Lower lobe of right lung (tissue), 2 donors: Measurements from ENCODE around the gene PPL. TPM values are rescaled to one million over a fixed set of nuclear protein-coding genes. Genes with fewer than 3 reads are reported as not detected.

Source experiments
- ATAC-seq, 2 donors: fragments of 200-7000 bp; cut with Tn5 transposase; one replicate each; pipeline ENCODE4 v1.9.1; 2020 to 2022; ENCODE audit warnings: mild to moderate bottlenecking in 2 of 2, moderate library complexity in 2 of 2
- DNase-seq: peaks from one replicate; pipeline ENCODE4 v3.0.0-alpha.2; 2020
- H3K27ac ChIP-seq: fragments of 200-600 bp; one replicate; pipeline ENCODE4 v1.8.0; 2022
- H3K27me3 ChIP-seq: fragments of 200-600 bp; one replicate; pipeline ENCODE4 v1.8.0; 2022; ENCODE audit warnings: low read depth
- H3K36me3 ChIP-seq: fragments of 200-600 bp; one replicate; pipeline ENCODE4 v1.8.0; 2022; ENCODE audit warnings: mild to moderate bottlenecking
- H3K4me1 ChIP-seq: fragments of 200-600 bp; one replicate; pipeline ENCODE4 v1.8.0; 2022
- H3K4me3 ChIP-seq: fragments of 200-600 bp; one replicate; pipeline ENCODE4 v1.8.0; 2022; ENCODE audit warnings: mild to moderate bottlenecking
- H3K9me3 ChIP-seq: fragments of 200-600 bp; one replicate; pipeline ENCODE4 v1.8.0; 2022
- CTCF ChIP-seq: fragments of 200-600 bp; IDR thresholded peaks from one replicate; pipeline ENCODE4 v1.8.0; 2022; ENCODE audit warnings: antibody characterized with exemption, mild to moderate bottlenecking
- intact Hi-C: fragments of 100-400 bp; cut with DNase I; formaldehyde crosslinking; loops from one replicate; pipeline ENCODE4 v1.11.0; 2022
- total RNA-seq: library from RNA; stranded (reverse); fragmentation: NEBNext Ultra II Directional; extraction: Animal tissue kit (Norgen Biotek cat#: 25700); gene quantifications from one replicate; pipeline ENCODE4 v1.2.1, GENCODE V29; 2021
- donor health status: DM: no; HTN: yes; CAD: no; lungs with severe emphysema.

PPL gene
- total RNA-seq, 1 donor from 2014 or later: 60.5 TPM

DNA sequence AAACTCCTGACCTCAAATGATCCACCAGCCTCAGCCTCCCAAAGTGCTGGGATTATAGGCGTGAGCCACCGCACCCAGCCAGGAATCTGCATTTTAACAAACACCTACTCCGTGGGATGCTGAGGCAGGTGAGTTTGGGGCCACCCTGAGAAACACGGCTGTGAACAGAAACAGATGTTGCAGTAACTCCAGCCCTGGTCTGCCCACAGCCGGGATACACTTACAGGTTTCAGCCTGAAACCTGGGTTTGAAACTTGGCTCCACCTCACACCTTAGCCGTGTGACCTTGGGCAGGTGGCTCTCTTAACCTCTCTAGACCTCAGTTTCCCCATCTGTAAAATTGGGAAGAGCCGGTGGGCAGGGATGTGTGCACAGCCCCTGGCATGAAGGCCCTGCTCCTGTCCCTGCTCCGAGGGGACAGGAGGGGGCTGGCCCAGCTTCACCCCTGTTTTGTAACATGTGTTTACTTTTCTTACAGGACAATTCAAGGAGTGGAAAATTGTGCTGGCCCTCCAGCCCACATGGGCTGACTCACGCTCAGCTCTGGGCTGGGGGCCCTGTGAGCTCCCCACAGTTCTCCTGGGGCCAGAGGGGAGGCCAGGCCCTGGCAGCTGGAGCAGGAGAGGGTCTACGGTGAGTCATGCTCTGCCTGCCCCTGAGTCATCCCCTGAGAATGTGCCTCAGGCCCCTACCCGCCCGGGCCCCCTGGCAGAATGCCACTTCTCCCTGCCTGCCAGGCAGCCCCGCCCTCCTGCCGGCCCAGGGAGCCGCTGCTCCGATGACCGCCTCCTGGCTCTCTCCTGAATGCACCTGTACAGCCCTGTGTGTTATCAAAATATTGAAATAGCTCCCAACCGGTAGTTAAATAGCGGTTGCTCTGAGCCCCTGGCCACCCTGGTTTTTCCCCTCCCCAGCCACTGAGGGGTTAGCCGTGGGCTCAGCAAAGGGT is 7.7 kb upstream of the PPL start:
- peak overlapping the region; percentile 4 for H3K4me3 ChIP-seq
- no peaks in the 10 kb centered on the region for H3K9me3 ChIP-seq
- peak overlapping the region; percentile 79 for H3K27ac ChIP-seq
- no peaks in the 10 kb centered on the region for H3K27me3 ChIP-seq
- DNase-seq (peak; percentile 91), ATAC-seq (peak; percentile 94 to 95)
- TF ChIP-seq CTCF: no peak
- no peaks in the 10 kb centered on the region for H3K36me3 ChIP-seq
- peaks cover 38% of the 10 kb centered on the region for H3K4me1 ChIP-seq
- intact Hi-C loops: no loop called here

DNA sequence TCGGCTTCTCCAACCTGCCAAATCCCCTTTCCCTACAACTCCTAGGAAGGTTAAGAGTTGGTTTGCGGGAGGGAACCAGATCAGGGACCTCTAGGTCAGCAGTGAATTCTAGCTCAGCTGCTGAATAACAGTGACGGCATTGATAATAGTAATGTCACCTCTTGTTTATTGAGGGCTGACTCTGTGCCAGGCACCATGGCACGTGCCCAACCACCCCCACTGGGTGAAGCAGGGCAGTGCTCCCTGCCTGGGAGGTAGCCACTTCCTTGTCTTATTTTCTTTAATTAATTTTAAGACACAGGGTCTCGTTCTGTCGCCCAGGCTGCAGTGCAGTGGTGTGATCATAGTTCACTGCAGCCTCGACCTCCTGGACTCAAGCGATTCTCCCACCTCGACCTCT is 5.5 kb upstream of the PPL start:
- intact Hi-C loops: no loop called here
- H3K4me3 ChIP-seq: no peak overlapping the region
- H3K36me3 ChIP-seq: no peaks in the 10 kb centered on the region
- peak overlapping the region; percentile 77 for H3K27ac ChIP-seq
- peaks cover 5% of the 10 kb centered on the region for H3K27me3 ChIP-seq
- H3K4me1 ChIP-seq: peaks cover 44% of the 10 kb centered on the region
- DNase-seq (no peak), ATAC-seq (no peak)
- H3K9me3 ChIP-seq: no peaks in the 10 kb centered on the region
- TF ChIP-seq CTCF: no peak

- TF ChIP-seq CTCF: no peak
- DNase-seq (no peak), ATAC-seq (no peak)
- Histone ChIP-seq H3K27me3 (peaks cover 19% of the 10 kb centered on the region), H3K4me3 (no peak overlapping the region), H3K27ac (no peak overlapping the region), H3K9me3 (no peaks in the 10 kb centered on the region), H3K4me1 (peaks cover 45% of the 10 kb centered on the region), H3K36me3 (no peaks in the 10 kb centered on the region)
- intact Hi-C loops: no loop called here
Observed at GRCh38 chr16:4940719-4941118, 3.8 kb upstream of the PPL start.

GRCh38 chr16:4938683-4939030 is 1.7 kb upstream of the PPL start:
- H3K4me1 ChIP-seq: peaks cover 38% of the 10 kb centered on the region
- no peak overlapping the region for H3K27ac ChIP-seq
- H3K27me3 ChIP-seq: peaks cover 22% of the 10 kb centered on the region
- no peak overlapping the region for H3K4me3 ChIP-seq
- ATAC-seq (no peak), DNase-seq (no peak)
- H3K9me3 ChIP-seq: no peaks in the 10 kb centered on the region
- H3K36me3 ChIP-seq: no peaks in the 10 kb centered on the region
- intact Hi-C loops: no loop called here
- no peak for TF ChIP-seq CTCF

- Histone ChIP-seq H3K9me3 (no peaks in the 10 kb centered on the region), H3K27ac (peak overlapping the region; percentile 79), H3K4me1 (peaks cover 32% of the 10 kb centered on the region), H3K4me3 (peak overlapping the region; percentile 71), H3K27me3 (peaks cover 22% of the 10 kb centered on the region), H3K36me3 (no peaks in the 10 kb centered on the region)
- TF ChIP-seq CTCF: no peak
- peak; percentile 70 for DNase-seq
- ATAC-seq: peak; percentile 46 to 48
- intact Hi-C loops: no loop called here
Observed at GRCh38 chr16:4937782-4938682, 1.1 kb upstream of the PPL start.
